ENCODE results near the gene PDE3B. TPM values are rescaled to one million over a fixed set of nuclear protein-coding genes. Genes with fewer than 3 reads are reported as not detected.
"Not testable (repeated sequence)": the region's sequence is repeated elsewhere in the genome, so short reads cannot be mapped to it uniquely, and the experiment has no call there.

PDE3B gene
- total and polyA plus RNA-seq, 2 of the 4 experiments (the other 2 are of a cell fraction): 0.21 to 1.3 TPM

- BruUV-seq (replicated peaks): no TSS peak
- dilution Hi-C loops (cut with HindIII; ENCODE audit: low sequenced_read_pairs, unreplicated experiment): no loop called here
These were observed 36.1 kb downstream of the PDE3B start for GRCh38 chr11:14679662-14680061.

GRCh38 chr11:14684234-14684915 is 40.8 kb downstream of the PDE3B start:
- H2AK5ac ChIP-seq (ENCODE audit: low read depth, low read length); dilution Hi-C loops (cut with HindIII; ENCODE audit: low sequenced_read_pairs, unreplicated experiment); POLR2A ChIA-PET (ENCODE audit: unreplicated experiment); H4K5ac ChIP-seq (ENCODE audit: low read depth, low read length); H3K36me3 ChIP-seq (ENCODE audit: control insufficient read depth, insufficient read depth, low read length); H3K14ac ChIP-seq (replicated peaks; ENCODE audit: low read depth, low read length); DNase-seq; H3K9me3 ChIP-seq (ENCODE audit: control insufficient read depth, insufficient read depth, low read length); BruUV-seq (replicated peaks); H3K23ac ChIP-seq (ENCODE audit: low read depth, low read length); H3K18ac ChIP-seq (ENCODE audit: low read depth, low read length); H3K27me3 ChIP-seq (ENCODE audit: control insufficient read depth, insufficient read depth, low read length); H3K4ac ChIP-seq (ENCODE audit: low read depth, low read length); H3K9ac ChIP-seq (ENCODE audit: low read depth, low read length); H2AFZ ChIP-seq (replicated peaks; ENCODE audit: low read length, poor library complexity); H4K91ac ChIP-seq (ENCODE audit: insufficient read depth, low read depth, low read length); H3K56ac ChIP-seq (ENCODE audit: extremely low read depth, insufficient read depth, low read length); intact Hi-C loops (cut with micrococcal nuclease); H4K8ac ChIP-seq (ENCODE audit: low read depth in 2 of 2, low read length in 2 of 2); H3K9me1 ChIP-seq (ENCODE audit: insufficient read depth, low read length); H3K27ac ChIP-seq (ENCODE audit: insufficient read depth, low read length); ATAC-seq (ENCODE audit: low read depth); H2BK15ac ChIP-seq (ENCODE audit: low read depth, low read length); H3K4me2 ChIP-seq (ENCODE audit: low read depth, low read length); H2BK5ac ChIP-seq (ENCODE audit: low read depth, low read length, poor library complexity, severe bottlenecking); H2BK120ac ChIP-seq (ENCODE audit: low read depth, low read length); H3K4me3 ChIP-seq (ENCODE audit: insufficient read depth, low read depth, low read length); H2BK20ac ChIP-seq (ENCODE audit: low read depth, low read length); H3K4me1 ChIP-seq (ENCODE audit: control insufficient read depth, insufficient read depth, low read length); H3K79me1 ChIP-seq (ENCODE audit: low read depth in 1 of 2, low read length in 2 of 2); H2AK9ac ChIP-seq (replicated peaks; ENCODE audit: low read depth, low read length, poor library complexity); in situ Hi-C loops (cut with MboI; ENCODE audit: low sequenced_read_pairs); H4K20me1 ChIP-seq (ENCODE audit: insufficient read depth, low read length); CTCF ChIA-PET: not testable (repeated sequence)
- 61% methylated on average over 2 of the region's 6 CpGs; no CpG with 5 or more reads in 1 of the 2 experiments for WGBS, 2 experiments (ENCODE audit: extremely low coverage in 2 of 2, insufficient read length in 1 of 2)

More at GRCh38 chr11:14679662-14680061, 36.1 kb downstream of the PDE3B start:
- intact Hi-C loops (cut with micrococcal nuclease) (no loop called here), in situ Hi-C loops (cut with MboI; ENCODE audit: low sequenced_read_pairs) (no loop called here)
- TF ChIP-seq BHLHE40 (IDR thresholded peaks at IDR 0.05; ENCODE audit: low read depth, low read length) (no peak), USF2 (IDR thresholded peaks at IDR 0.05; ENCODE audit: low read depth, low read length) (no peak), NFE2L2 (IDR thresholded peaks at IDR 0.05; ENCODE audit: low read depth, low read length) (no peak), CEBPB (IDR thresholded peaks at IDR 0.05; ENCODE audit: low read depth, low read length) (no peak)
- ChIA-PET CTCF (no interaction called here), POLR2A (ENCODE audit: unreplicated experiment) (no interaction called here)
- Histone ChIP-seq H3K56ac (ENCODE audit: extremely low read depth, insufficient read depth, low read length) (no peak overlapping the region), H4K8ac (ENCODE audit: low read depth in 2 of 2, low read length in 2 of 2) (no peak overlapping the region), H3K4me3 (ENCODE audit: insufficient read depth, low read depth, low read length) (no peak overlapping the region), H2BK15ac (ENCODE audit: low read depth, low read length) (no peak overlapping the region), H4K91ac (ENCODE audit: insufficient read depth, low read depth, low read length) (no peak overlapping the region), H3K4me1 (ENCODE audit: control insufficient read depth, insufficient read depth, low read length) (no peaks in the 10 kb centered on the region), H3K9ac (ENCODE audit: low read depth, low read length) (no peak overlapping the region), H2BK5ac (ENCODE audit: low read depth, low read length, poor library complexity, severe bottlenecking) (no peak overlapping the region), H2AFZ (replicated peaks; ENCODE audit: low read length, poor library complexity) (no peak overlapping the region), H2BK20ac (ENCODE audit: low read depth, low read length) (no peak overlapping the region), H3K79me1 (ENCODE audit: low read depth in 1 of 2, low read length in 2 of 2) (no peaks in the 10 kb centered on the region), H3K9me3 (ENCODE audit: control insufficient read depth, insufficient read depth, low read length) (no peaks in the 10 kb centered on the region), H3K9me1 (ENCODE audit: insufficient read depth, low read length) (no peaks in the 10 kb centered on the region), H3K18ac (ENCODE audit: low read depth, low read length) (no peak overlapping the region), H3K4me2 (ENCODE audit: low read depth, low read length) (no peak overlapping the region), H2AK9ac (replicated peaks; ENCODE audit: low read depth, low read length, poor library complexity) (no peak overlapping the region), H3K4ac (ENCODE audit: low read depth, low read length) (no peak overlapping the region), H3K23ac (ENCODE audit: low read depth, low read length) (no peak overlapping the region), H4K20me1 (ENCODE audit: insufficient read depth, low read length) (no peaks in the 10 kb centered on the region), H3K27ac (ENCODE audit: insufficient read depth, low read length) (no peak overlapping the region), H3K36me3 (ENCODE audit: control insufficient read depth, insufficient read depth, low read length) (no peaks in the 10 kb centered on the region), H4K5ac (ENCODE audit: low read depth, low read length) (no peak overlapping the region), H3K27me3 (ENCODE audit: control insufficient read depth, insufficient read depth, low read length) (no peaks in the 10 kb centered on the region), H2AK5ac (ENCODE audit: low read depth, low read length) (no peak overlapping the region), H3K14ac (replicated peaks; ENCODE audit: low read depth, low read length) (no peak overlapping the region), H2BK120ac (ENCODE audit: low read depth, low read length) (no peak overlapping the region)
- no CpG with 5 or more reads among the region's 3 CpGs for WGBS, 2 experiments (ENCODE audit: extremely low coverage in 2 of 2, insufficient read length in 1 of 2)
- ATAC-seq (ENCODE audit: low read depth) (no peak), DNase-seq (no peak)

All from IMR-90 (cell line).